Measurements from ENCODE around the gene HIPK1. TPM values are rescaled to one million over a fixed set of nuclear protein-coding genes. Genes with fewer than 3 reads are reported as not detected.
A peak's percentile ranks its signal among the peaks of the same experiment; 100 is the strongest.

HIPK1 gene
- total RNA-seq, 1 donor from 2014 or later: 12.7 TPM

GRCh38 chr1:113903501-113904292 lies 25.4 kb upstream of the HIPK1 start:
- no peak for TF ChIP-seq CTCF (conservative IDR thresholded peaks at IDR 0.05; ENCODE audit: low read depth, low read length)
- peak overlapping the region; percentile 91 for H3K4me3 ChIP-seq (ENCODE audit: low read depth, low read length)
- DNase-seq (ENCODE audit: low read depth): no peak

- DNase-seq (ENCODE audit: low read depth): no peak
- no peak for TF ChIP-seq CTCF (conservative IDR thresholded peaks at IDR 0.05; ENCODE audit: low read depth, low read length)
Measured at GRCh38 chr1:113904293-113904673, 24.8 kb upstream of the HIPK1 start.

DNA sequence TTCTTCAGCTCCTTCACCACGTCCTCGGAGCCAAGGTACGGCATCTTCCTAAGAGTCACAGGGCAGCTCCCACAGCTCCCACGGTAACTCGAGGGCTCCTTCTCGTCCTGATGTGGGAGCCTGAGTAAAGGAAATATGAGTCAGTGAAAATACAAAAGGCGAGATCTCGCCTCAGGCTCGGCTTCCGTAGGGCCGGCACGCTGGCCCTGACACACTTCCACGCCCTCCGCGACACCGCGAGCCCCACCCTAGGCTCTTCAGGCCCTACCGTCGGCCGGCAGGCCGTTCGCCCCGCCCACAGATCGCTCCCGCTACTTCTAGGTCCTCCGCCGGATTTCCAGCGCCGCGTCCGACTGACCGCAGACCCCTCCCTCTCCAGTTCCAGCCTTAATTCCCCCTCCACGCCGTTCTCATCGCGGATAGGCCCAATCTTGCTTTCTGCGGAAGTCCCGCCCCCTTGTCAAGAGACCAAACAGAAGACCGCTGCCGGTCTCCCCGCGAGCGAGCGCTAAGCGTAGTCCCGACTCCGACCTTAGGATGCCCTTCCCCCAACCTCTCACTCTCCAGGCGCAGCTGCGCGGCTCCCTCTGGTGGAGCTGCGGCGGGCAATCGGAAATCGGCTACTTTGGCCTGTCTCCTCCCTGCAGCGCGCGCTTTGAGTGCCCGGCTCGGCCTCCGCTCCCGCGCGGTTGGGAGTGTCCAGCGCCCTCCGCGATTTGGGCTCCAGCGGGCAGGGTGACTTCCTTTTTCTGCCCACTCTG lies 24.3 kb upstream of the HIPK1 start, which contains the start of the genes AP4B1 and DCLRE1B:
Gene AP4B1, minus strand, starts transcription at position 126 of the 761 bp plus-strand sequence. Its CDS starts 82 bp downstream, at position 44.
Gene DCLRE1B, plus strand, starts transcription at position 653 of the 761 bp plus-strand sequence. CDS start 261 bp downstream, outside the sequence.
- peak within 1 kb of the TSS; percentile 91 for H3K4me3 ChIP-seq (ENCODE audit: low read depth, low read length)
- TF ChIP-seq CTCF (conservative IDR thresholded peaks at IDR 0.05; ENCODE audit: low read depth, low read length): peak; percentile 73
- peak; percentile 96 for DNase-seq (ENCODE audit: low read depth)

More at GRCh38 chr1:113904293-113904673, 24.8 kb upstream of the HIPK1 start:
- peak overlapping the region; percentile 91 for H3K4me3 ChIP-seq (ENCODE audit: low read depth, low read length)

DNA sequence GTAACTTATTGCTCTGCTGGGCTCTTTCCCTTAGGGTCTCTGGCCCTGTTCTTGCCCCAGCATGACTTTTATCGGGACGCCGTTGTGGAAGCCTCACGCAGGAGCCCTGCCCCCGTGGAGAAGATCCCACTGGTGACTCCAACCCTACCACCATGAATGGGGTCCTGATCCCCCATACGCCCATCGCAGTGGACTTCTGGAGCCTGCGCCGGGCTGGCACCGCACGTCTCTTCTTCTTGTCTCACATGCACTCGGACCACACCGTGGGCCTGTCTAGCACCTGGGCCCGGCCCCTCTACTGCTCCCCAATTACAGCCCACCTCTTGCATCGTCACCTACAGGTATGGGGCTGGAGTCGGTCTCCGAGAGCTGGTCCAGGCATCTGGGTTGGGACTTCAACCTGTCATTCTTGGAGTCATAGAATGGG lies 23.7 kb upstream of the HIPK1 start:
- peak overlapping the region; percentile 91 for H3K4me3 ChIP-seq (ENCODE audit: low read depth, low read length)
- TF ChIP-seq CTCF (conservative IDR thresholded peaks at IDR 0.05; ENCODE audit: low read depth, low read length): no peak
- DNase-seq (ENCODE audit: low read depth): no peak

DNA sequence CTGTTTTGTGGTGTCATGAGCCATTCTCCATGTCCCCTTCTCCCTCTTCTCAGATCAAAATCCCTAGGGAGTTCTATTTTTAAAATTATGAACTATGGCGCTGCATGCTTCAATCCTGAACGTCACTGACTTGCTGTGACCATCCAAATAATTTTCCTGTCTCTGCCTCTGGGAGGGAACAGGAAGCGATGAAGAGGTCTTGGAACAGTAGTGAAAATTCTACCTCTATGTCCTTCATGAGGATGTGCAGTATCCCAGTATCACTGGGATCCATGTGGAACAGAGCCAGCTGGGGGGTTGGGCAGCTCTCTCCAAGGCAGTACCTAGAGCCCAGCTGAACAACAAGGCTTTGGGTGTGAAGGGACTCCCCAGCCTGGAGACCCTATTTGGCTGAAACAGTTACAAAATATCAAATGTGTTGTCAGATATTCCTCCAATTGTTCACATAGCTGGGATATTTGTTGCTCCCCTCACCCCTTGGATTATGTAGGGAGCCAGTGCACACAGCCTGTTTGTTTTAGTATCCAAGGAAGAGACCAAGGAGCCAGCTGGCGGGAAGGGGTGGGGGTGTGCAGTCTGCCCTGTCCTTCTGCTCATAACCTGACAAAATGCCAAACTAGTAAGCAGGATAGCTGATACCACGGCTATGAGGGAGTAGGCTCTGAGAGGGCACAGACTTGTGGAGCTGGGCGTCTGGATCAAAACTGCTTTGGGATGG lies 16.4 kb upstream of the HIPK1 start:
- H3K4me3 ChIP-seq (ENCODE audit: low read depth, low read length): no peak overlapping the region
- DNase-seq (ENCODE audit: low read depth): no peak
- TF ChIP-seq CTCF (conservative IDR thresholded peaks at IDR 0.05; ENCODE audit: low read depth, low read length): no peak

DNA sequence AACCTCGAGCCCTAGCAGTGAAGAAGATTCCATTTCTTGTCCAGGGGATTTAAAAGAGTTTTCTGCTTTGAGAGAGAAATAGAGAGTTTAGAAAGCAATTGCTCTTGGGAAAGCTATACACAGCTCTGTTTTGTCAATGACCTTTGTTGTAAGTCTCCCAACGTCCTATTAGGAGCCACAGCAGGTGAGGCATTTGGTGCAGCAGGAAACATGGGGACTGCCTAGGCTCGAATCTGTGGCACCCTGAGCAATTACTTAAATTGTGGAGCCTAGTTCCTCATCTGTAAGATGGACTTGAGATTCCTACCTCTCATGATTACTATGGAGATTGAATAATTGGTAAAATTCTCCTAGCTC lies 15.8 kb upstream of the HIPK1 start:
- no peak for TF ChIP-seq CTCF (conservative IDR thresholded peaks at IDR 0.05; ENCODE audit: low read depth, low read length)
- DNase-seq (ENCODE audit: low read depth): no peak
- H3K4me3 ChIP-seq (ENCODE audit: low read depth, low read length): no peak overlapping the region

Data from epithelial cell of proximal tubule (primary cell).